CD4-positive, alpha-beta T cell treated with Interferon alpha-2 for 1 hour (primary cell): Measurements from ENCODE around the gene RAX.
"Not testable (repeated sequence)": the region's sequence is repeated elsewhere in the genome, so short reads cannot be mapped to it uniquely, and the experiment has no call there.

Experiments used
- DNase-seq, 2 donors: peaks; one replicate each; pipeline ENCODE4 v3.0.0-alpha.2; 2020 to 2022

The RAX gene

GRCh38 chr18:59272221-59272888 is 899 bp downstream of the RAX start:
- DNase-seq = no peak

GRCh38 chr18:59271606-59272220 is 1.5 kb downstream of the RAX start:
- DNase-seq = no peak

- DNase-seq = no peak
Measured at GRCh38 chr18:59270689-59271257, 2.5 kb downstream of the RAX start.

DNA sequence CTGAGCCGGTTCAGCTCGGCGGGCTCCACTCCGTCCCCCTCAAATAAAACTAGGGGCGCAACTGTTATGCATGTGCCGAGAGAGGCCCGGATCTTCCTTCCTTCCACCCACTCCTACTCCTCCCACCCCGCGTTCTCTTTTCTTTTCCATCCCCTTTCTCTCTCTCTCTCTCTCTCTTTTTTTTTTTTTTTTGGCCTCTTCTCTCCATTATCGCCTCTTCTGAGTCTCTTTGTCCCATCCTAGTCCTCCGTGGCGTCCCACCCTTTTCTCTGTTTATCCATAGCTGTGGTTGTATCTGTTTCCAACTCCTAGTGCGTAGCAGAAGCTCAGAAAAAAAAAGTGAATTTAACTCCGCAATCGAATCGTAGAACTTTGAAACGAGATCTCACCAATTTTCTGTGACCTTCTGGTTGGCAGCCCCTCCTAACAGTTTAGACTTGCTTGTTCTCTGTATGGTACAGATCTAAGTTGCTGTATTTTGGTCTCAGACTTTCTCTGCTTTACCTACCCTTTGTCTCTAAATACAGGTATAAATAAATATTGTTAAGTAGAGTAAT is 3.6 kb downstream of the RAX start:
- DNase-seq = no peak

- peak in 1 of 2 donors; percentile 8 for DNase-seq
Measured at GRCh38 chr18:59268721-59269562, 4.3 kb downstream of the RAX start.

- no peak for DNase-seq
Measured at GRCh38 chr18:59268127-59268720, 5.0 kb downstream of the RAX start.

GRCh38 chr18:59267503-59268126 is 5.6 kb downstream of the RAX start:
- DNase-seq = no peak

DNA sequence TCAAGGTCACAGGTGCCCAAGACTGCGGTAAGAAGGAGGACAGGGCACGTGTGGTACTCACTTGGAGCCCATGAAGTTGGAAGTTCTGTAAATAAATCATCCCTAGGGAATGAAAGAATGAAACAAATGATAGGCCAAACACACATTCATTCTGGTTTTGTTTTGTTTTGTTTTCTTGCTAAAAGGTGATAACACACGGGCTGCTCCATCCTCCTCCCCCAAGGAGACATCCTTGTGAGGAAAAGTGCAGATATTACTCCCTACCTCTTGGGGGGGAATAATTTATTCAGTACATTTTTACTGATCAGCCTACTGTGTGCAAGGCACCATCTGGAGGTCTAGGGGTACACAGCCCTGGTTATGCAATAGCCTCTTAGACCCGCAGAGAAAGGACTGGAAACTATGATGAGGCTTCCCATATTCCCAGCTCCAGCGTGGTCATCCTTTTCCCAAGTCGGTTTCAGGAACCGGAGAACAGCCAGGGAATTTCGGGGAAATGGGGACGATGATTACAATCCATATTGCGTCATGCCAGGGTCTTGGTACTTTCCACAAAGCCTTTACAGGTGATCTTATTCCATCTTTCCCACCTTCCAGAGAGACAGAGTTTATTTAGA is 6.3 kb downstream of the RAX start:
- DNase-seq = no peak

- DNase-seq = no peak
Measured at GRCh38 chr18:59266459-59266858, 6.8 kb downstream of the RAX start.

- no peak for DNase-seq
Measured at GRCh38 chr18:59265974-59266369, 7.3 kb downstream of the RAX start.

- DNase-seq = peak in 1 of 2 donors; percentile 9
Measured at GRCh38 chr18:59265246-59265973, 7.8 kb downstream of the RAX start.

DNA sequence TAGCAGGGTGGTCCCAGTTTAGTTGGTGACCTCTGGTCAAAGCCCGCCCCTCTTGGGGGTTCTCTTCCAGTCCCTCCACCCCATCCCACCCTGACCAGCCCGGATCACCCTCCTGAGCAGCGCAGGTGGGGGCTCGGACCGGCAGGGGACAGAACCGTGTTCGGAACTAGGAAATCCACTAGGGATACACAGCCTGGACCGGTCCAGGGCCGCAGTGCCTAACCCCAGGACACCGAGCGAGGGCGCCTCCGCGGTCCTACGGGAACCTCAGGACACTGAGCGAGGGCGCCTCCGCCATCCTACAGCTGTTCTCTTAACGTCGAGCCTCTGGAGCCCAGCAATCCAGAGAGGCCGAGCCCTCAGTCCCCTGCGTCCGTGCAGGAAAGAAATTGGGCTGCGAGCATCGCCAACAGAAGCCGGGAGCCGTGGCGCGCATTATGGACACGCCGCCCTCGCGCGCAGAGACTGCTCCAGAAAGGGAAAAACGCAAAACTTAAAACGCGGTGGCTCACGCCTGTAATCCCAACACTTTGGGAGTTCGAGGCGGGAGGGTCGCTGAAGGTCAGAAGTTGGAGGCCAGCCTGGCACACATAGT is 8.5 kb downstream of the RAX start:
- no peak for DNase-seq

GRCh38 chr18:59264121-59264571 is 9.1 kb downstream of the RAX start:
- no peak for DNase-seq

DNA sequence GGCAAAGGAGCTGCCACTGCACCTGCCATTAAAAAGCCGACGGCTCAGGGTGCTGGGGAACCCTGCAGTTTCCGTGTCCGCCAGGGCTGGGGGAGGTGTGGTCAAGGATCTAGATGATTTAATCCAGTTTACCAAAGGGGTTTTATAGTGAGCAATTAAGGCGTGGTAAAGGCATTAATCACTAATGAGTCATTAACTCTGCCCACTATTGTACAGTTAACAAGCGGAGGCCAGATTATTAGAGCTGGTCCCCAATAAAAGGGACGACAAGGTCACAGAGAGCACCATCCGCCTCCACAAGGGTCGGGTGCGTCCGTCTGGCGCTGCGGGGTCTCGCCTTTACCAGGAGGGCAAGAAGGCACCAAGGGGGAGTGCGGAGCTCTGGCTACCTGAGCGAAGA is 9.6 kb downstream of the RAX start:
- DNase-seq = no peak

DNA sequence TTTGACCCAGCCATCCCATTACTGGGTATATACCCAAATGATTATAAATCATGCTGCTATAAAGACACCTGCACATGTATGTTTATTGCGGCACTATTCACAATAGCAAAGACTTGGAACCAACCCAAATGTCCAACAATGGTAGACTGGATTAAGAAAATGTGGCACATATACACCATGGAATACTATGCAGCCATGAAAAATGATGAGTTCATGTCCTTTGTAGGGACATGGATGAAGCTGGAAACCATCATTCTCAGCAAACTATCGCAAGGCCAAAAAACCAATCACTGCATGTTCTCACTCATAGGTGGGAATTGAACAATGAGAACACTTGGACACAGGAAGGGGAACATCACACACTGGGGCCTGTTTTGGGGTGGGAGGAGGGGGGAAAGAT is 11.0 kb downstream of the RAX start:
- not testable (repeated sequence) for DNase-seq

GRCh38 chr18:59261842-59262241 is 11.4 kb downstream of the RAX start:
- not testable (repeated sequence) for DNase-seq

- DNase-seq = not testable (repeated sequence)
Measured at GRCh38 chr18:59255491-59255890, 17.8 kb downstream of the RAX start.

DNA sequence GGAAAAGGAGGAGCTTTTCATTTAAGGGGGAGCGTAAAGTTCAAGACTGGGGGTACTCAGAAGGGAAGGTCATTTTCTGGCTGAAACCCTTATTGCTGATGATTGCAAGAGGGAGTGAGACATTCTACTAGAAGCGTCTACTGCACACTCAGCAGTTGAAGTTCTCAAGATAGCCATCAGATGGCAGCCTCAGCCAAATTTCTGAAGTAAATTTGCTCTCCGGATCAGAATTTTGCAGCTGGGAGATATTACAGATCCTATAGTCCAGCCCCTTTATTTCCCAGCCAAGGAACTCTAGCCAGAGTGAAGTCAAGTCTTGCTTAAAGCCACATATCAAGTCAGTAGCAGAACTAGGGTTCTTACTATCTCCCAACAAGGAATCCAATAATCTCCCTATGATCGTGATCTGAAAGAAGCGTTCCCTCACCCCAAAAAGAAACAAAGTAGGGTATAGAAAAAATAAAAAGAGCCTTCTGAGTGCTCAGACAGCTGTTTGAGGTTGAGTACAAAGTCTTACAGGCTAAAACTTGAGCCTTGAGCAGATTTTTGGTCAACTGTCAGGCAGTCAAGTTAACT is 24.0 kb downstream of the RAX start:
- peak in 1 of 2 donors; percentile 8 for DNase-seq

- DNase-seq = no peak
Measured at GRCh38 chr18:59246796-59247195, 26.5 kb downstream of the RAX start.

- DNase-seq = no peak
Measured at GRCh38 chr18:59242906-59243305, 30.3 kb downstream of the RAX start.
